Measurements from ENCODE around the gene SLC25A13.

The SLC25A13 gene

DNA sequence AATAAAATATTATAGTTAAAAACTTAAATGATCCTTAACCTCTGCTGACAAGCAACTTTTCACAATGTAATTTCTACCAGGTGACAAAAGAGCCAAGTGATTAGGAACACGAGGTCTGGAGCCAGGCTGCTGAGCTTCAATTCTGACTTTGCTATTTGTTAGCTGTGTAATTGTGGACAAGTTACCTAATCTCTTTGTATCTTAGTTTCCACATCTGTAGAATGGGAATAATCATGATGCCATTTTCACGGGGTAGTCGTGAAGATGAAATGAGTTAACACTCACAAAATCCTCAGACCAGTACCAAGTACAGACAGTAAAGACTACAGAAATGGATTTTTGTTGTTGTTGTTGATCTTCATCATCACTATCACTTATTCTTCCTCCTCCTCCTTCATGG lies 144.5 kb downstream of the SLC25A13 start:
- H3K27me3 ChIP-seq (replicated peaks; ENCODE audit: insufficient read depth, low read length) = no peaks in the 10 kb centered on the region
- H3K4me1 ChIP-seq (ENCODE audit: low read length) = no peaks in the 10 kb centered on the region
- no peak overlapping the region for H3K4me3 ChIP-seq (ENCODE audit: low read length)
- DNase-seq = no peak
- no peak for TF ChIP-seq CTCF (IDR thresholded peaks at IDR 0.05; ENCODE audit: low read length)
- no peak for TF ChIP-seq EZH2 (optimal IDR thresholded peaks at IDR 0.05; ENCODE audit: low read depth, low read length)
- H3K9me2 ChIP-seq (replicated peaks; ENCODE audit: insufficient read depth, low read length) = no peaks in the 10 kb centered on the region
- no peaks in the 10 kb centered on the region for H3F3A ChIP-seq (ENCODE audit: insufficient read depth, low read length)
- no peaks in the 10 kb centered on the region for H4K20me1 ChIP-seq (ENCODE audit: insufficient read depth, low read length)
- no peaks in the 10 kb centered on the region for H3K36me3 ChIP-seq (replicated peaks; ENCODE audit: insufficient read depth, low read length)
- H3K9ac ChIP-seq (ENCODE audit: low read length) = no peak overlapping the region
- H3K4me2 ChIP-seq (ENCODE audit: low read depth, low read length) = no peak overlapping the region
- no peaks in the 10 kb centered on the region for H3K9me3 ChIP-seq (replicated peaks; ENCODE audit: insufficient read depth, low read length)
- H3K27ac ChIP-seq (ENCODE audit: low read length) = no peak overlapping the region
- no peaks in the 10 kb centered on the region for H3K79me2 ChIP-seq (ENCODE audit: low read length)
- no peak overlapping the region for H2AFZ ChIP-seq (ENCODE audit: low read length)

DNA sequence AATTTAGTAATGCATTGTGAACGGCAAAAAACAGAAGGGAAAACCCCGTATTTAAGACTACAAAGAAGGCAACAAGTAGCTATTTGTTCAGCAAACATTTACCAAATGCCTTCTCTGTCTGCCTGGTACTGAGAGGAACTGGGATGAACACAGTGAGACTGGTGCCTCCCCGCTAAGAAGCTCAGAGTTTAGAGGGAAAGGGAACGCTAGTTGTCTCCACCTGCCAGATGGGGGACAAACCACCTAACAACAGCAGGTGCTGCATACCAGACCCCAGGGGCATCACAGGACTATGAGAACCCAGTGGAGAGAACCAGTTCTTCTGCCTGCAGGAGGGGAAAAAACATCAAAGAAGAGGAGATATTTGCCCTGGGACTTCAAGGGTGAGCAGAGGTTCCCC lies 147.1 kb downstream of the SLC25A13 start:
- Histone ChIP-seq H3K36me3 (replicated peaks; ENCODE audit: insufficient read depth, low read length) (no peaks in the 10 kb centered on the region), H3K9me3 (replicated peaks; ENCODE audit: insufficient read depth, low read length) (no peaks in the 10 kb centered on the region), H3F3A (ENCODE audit: insufficient read depth, low read length) (no peaks in the 10 kb centered on the region), H3K4me2 (ENCODE audit: low read depth, low read length) (no peak overlapping the region), H3K4me1 (ENCODE audit: low read length) (no peaks in the 10 kb centered on the region), H3K79me2 (ENCODE audit: low read length) (no peaks in the 10 kb centered on the region), H3K27ac (ENCODE audit: low read length) (no peak overlapping the region), H4K20me1 (ENCODE audit: insufficient read depth, low read length) (no peaks in the 10 kb centered on the region), H3K4me3 (ENCODE audit: low read length) (no peak overlapping the region), H3K27me3 (replicated peaks; ENCODE audit: insufficient read depth, low read length) (no peaks in the 10 kb centered on the region), H2AFZ (ENCODE audit: low read length) (no peak overlapping the region), H3K9ac (ENCODE audit: low read length) (no peak overlapping the region), H3K9me2 (replicated peaks; ENCODE audit: insufficient read depth, low read length) (no peaks in the 10 kb centered on the region)
- no peak for DNase-seq
- TF ChIP-seq CTCF (IDR thresholded peaks at IDR 0.05; ENCODE audit: low read length) (no peak), EZH2phosphoT487 (IDR thresholded peaks at IDR 0.05; ENCODE audit: low read length) (no peak), EZH2 (optimal IDR thresholded peaks at IDR 0.05; ENCODE audit: low read depth, low read length) (no peak)

DNA sequence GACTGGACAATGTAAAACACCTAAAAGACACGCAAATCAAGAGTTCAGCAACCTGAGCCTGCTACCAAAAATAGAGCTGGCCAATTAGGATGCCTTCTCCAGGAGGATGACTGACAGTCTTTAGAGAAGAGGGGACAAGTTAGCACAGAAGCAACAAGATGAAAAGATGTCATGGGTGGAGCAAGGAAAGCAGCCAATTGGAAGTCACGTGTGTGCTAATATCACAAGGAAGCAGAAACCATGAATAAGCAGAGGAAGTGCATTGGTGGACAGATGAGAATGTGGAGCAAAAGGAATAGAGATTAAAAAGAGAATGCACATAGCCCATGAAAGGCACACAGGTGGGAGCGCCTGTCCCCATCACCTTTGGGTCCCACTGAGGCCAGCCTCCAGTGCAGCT lies 148.1 kb downstream of the SLC25A13 start:
- Histone ChIP-seq H3K27me3 (replicated peaks; ENCODE audit: insufficient read depth, low read length) (no peaks in the 10 kb centered on the region), H3K9me3 (replicated peaks; ENCODE audit: insufficient read depth, low read length) (no peaks in the 10 kb centered on the region), H3K4me1 (ENCODE audit: low read length) (no peaks in the 10 kb centered on the region), H3K79me2 (ENCODE audit: low read length) (no peaks in the 10 kb centered on the region), H2AFZ (ENCODE audit: low read length) (no peak overlapping the region), H3K4me3 (ENCODE audit: low read length) (no peak overlapping the region), H3K36me3 (replicated peaks; ENCODE audit: insufficient read depth, low read length) (no peaks in the 10 kb centered on the region), H4K20me1 (ENCODE audit: insufficient read depth, low read length) (no peaks in the 10 kb centered on the region), H3K4me2 (ENCODE audit: low read depth, low read length) (no peak overlapping the region), H3K27ac (ENCODE audit: low read length) (no peak overlapping the region), H3K9ac (ENCODE audit: low read length) (no peak overlapping the region), H3K9me2 (replicated peaks; ENCODE audit: insufficient read depth, low read length) (no peaks in the 10 kb centered on the region), H3F3A (ENCODE audit: insufficient read depth, low read length) (no peaks in the 10 kb centered on the region)
- no peak for DNase-seq
- no peak for TF ChIP-seq EZH2 (optimal IDR thresholded peaks at IDR 0.05; ENCODE audit: low read depth, low read length)
- TF ChIP-seq CTCF (IDR thresholded peaks at IDR 0.05; ENCODE audit: low read length) = no peak
- no peak for TF ChIP-seq EZH2phosphoT487 (IDR thresholded peaks at IDR 0.05; ENCODE audit: low read length)

Measured in MM.1S (cell line).